Measurements from ENCODE around the gene IGFLR1.
A peak's percentile ranks its signal among the peaks of the same experiment; 100 is the strongest.

IGFLR1 gene

GRCh38 chr19:35723671-35724070 lies 18.6 kb downstream of the IGFLR1 start:
- DNase-seq: no peak

GRCh38 chr19:35722897-35723296 lies 19.4 kb downstream of the IGFLR1 start:
- no peak for DNase-seq

- DNase-seq: no peak
Observed at GRCh38 chr19:35722461-35722860, 19.8 kb downstream of the IGFLR1 start.

- DNase-seq: no peak
Observed at GRCh38 chr19:35721374-35721773, 20.9 kb downstream of the IGFLR1 start.

DNA sequence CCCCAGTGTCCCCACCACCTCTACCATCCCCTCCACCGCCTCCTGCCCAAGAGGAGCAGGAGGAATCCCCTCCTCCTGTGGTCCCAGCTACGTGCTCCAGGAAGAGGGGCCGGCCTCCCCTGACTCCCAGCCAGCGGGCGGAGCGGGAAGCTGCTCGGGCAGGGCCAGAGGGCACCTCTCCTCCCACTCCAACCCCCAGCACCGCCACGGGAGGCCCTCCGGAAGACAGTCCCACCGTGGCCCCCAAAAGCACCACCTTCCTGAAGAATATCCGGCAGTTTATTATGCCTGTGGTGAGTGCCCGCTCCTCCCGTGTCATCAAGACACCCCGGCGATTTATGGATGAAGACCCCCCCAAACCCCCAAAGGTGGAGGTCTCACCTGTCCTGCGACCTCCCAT lies 21.6 kb downstream of the IGFLR1 start:
- no peak for DNase-seq

DNA sequence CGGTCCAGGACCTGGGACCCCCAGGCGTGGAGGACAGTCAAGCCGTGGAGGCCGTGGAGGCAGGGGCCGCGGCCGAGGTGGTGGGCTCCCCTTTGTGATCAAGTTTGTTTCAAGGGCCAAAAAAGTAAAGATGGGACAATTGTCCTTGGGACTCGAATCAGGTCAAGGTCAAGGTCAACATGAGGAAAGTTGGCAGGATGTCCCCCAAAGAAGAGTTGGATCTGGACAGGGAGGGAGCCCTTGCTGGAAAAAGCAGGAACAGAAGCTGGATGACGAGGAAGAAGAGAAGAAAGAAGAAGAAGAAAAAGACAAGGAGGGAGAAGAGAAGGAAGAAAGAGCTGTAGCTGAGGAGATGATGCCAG lies 22.1 kb downstream of the IGFLR1 start:
- no peak for DNase-seq

DNA sequence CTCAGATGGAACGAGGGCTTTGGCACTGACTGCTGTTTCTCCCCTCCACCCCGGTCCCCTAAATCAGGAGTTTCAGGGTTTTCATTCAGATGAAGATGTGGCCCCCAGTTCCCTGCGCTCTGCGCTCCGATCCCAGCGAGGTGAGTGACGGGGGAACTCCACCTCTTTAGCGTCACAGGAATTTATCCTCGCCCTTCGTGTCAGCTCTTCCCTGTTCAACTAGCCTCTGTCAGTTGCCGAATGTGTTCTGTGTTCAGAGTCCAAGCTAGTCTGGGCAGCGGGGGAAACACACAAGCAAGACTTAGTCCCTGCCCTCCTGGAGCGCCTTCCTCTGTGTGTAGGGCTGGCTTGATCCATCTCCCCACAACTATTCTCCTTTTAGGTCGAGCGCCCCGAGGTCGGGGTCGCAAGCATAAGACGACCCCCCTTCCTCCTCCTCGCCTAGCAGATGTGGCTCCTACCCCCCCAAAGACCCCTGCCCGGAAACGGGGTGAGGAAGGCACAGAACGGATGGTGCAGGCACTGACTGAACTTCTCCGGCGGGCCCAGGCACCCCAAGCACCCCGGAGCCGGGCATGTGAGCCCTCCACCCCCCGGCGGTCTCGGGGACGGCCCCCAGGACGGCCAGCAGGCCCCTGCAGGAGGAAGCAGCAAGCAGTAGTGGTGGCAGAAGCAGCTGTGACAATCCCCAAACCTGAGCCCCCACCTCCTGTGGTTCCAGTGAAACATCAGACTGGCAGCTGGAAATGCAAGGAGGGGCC lies 22.7 kb downstream of the IGFLR1 start:
- no peak for DNase-seq

DNA sequence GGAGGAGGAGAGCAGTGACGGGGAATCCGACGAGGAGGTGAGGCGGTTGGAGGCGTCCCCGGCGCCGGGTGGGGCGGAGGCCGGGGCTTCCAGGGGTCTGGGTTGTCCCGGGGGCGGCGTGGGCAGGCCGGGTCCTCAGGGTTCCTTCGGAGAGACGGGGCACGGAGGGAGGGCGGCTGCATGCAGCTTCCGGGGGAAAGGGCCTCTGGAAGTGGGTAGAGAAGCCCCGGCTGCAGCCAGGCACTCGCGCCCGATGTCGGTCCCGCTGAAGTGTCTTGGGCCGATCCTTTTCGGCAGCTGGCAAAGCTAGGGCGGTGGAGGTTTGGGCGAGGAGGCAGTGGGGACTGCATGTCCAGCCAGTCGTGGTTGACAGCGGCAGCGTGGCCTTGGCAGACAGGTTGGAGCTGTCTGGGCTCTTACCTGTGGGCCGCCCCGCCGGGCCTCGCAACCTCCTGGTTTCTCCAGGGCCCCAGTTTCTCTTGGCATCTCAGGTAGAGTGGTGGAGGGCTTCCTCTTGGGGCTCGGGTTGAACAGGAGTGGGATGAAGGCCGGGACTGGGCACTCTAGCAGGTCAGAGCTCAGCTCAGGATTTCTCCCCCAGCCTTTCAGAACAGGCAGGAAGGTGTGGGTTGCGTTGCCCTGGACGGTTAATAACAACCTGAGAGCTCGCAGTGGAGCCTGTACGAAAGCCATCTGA lies 23.8 kb downstream of the IGFLR1 start:
- peak in 5 of 6 experiments; percentile 19 to 62 (median 45) for DNase-seq

- DNase-seq: no peak
Observed at GRCh38 chr19:35717665-35718344, 24.4 kb downstream of the IGFLR1 start, which contains the start of gene KMT2B. KMT2B (plus strand) TSS chr19:35718003; CDS start chr19:35718019, 16 bp downstream.

- peak; percentile 89 to 98 (median 96) for DNase-seq
Observed at GRCh38 chr19:35716801-35717664, 25.2 kb downstream of the IGFLR1 start.

DNA sequence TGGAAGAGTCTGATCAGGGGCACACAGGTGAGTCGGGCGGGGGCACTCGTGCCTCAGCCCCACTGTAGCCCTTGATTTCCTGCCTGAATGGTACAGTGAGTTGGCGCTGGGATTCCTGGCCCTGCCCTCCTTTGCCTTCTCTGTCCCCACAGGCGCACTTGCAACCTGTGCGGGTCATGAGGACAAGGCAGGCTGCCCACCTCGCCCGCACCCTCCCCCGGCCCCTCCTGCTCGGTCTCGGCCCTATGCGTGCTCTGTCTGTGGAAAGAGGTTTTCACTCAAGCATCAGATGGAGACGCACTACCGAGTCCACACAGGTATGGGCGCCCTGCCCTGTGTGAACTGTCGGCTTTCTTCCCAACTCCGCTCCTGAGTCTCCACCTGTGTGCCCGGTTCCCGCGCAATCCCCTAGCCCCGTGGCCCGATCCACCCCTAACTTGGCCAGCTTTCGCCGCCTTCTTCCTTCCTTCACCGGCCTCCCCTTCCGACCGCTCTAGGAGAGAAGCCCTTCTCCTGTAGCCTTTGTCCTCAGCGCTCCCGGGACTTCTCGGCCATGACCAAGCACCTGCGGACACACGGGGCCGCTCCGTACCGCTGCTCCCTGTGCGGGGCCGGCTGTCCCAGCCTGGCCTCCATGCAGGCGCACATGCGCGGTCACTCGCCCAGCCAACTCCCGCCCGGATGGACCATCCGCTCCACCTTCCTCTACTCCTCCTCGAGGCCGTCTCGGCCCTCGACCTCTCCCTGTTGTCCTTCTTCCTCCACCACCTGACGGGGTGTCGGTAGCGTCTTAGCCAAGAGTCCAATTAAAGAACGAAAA lies 26.1 kb downstream of the IGFLR1 start:
- peak in 2 of 6 experiments; percentile 27 to 29 for DNase-seq

- DNase-seq: no peak
Observed at GRCh38 chr19:35715355-35715809, 26.9 kb downstream of the IGFLR1 start.

DNA sequence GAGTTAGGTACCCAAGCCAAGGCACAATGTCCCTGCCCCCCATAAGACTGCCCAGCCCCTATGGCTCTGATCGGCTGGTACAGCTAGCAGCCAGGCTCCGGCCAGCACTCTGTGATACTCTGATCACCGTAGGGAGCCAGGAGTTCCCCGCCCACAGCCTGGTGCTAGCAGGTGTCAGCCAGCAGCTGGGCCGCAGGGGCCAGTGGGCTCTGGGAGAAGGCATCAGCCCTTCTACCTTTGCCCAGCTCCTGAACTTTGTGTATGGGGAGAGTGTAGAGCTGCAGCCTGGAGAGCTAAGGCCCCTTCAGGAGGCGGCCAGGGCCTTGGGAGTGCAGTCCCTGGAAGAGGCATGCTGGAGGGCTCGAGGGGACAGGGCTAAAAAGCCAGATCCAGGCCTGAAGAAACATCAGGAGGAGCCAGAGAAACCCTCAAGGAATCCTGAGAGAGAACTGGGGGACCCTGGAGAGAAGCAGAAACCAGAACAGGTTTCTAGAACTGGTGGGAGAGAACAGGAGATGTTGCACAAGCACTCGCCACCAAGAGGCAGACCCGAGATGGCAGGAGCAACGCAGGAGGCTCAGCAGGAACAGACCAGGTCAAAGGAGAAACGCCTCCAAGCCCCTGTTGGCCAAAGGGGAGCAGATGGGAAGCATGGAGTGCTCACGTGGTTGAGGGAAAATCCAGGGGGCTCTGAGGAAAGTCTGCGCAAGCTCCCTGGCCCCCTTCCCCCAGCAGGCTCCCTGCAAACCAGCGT lies 27.5 kb downstream of the IGFLR1 start:
- no peak for DNase-seq

GRCh38 chr19:35713904-35714495 lies 28.3 kb downstream of the IGFLR1 start:
- no peak for DNase-seq

DNA sequence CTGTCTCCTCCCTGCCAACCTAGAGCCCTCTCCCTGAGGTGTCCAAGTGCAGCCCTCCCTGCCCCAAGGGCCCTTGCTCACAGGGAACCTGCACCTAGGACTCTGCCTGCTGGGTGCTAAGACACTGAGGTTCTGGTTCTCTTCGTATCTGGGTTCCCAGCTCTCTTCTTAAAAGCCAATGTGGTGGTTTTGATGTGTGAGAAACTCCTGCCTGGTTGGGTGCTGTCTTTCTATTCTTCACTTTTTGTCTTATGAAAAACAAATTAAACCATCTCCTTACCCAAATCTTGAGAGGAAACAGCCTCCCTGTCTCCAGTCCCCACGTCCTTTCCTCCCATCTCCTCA lies 28.8 kb downstream of the IGFLR1 start:
- peak in 1 of 6 experiments; percentile 52 for DNase-seq

- DNase-seq: peak in 3 of 6 experiments; percentile 11 to 49 (median 14)
Observed at GRCh38 chr19:35712567-35713505, 29.4 kb downstream of the IGFLR1 start.

- DNase-seq: no peak
Observed at GRCh38 chr19:35710784-35711723, 31.2 kb downstream of the IGFLR1 start.

- DNase-seq: no peak
Observed at GRCh38 chr19:35708391-35708790, 33.9 kb downstream of the IGFLR1 start.

Measured in stimulated activated naive CD4-positive, alpha-beta T cell (primary cell).